ENCODE results near the gene ASPHD2.

DNA sequence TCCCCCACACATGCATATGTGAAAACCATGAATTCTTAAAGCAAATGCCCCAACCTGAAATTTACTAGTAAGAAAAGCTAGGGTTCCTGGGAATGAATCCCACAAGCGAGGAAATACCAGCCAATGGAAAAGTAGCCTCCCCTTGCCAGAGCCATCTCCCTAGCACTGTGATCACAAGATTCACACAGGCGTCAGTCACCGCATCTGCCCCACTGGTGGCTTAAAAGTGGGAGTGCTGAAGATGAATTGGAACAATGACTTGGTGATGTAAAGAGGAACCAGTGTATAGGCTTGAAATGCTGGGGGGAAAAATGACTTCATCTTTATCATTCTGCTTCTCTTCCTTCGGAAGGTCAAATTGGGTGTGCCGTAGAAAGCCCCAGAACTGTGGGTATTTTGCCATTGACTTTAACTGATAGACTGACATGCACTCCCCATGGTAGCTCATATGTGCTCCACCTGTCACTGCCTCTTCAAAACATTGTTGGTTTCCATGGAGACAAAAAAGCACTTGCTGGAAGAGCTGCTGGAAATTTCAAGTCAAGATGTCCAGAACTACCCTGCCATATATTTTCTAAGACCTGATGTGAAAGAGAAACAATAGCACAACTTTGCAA is 19.2 kb upstream of the ASPHD2 start:
- TF ChIP-seq POLR2A (IDR thresholded peaks at IDR 0.05) (no peak), POLR2AphosphoS5 (IDR thresholded peaks at IDR 0.05) (no peak), EP300 (IDR thresholded peaks at IDR 0.05) (no peak)
- TF ChIP-seq, protein P1, sequence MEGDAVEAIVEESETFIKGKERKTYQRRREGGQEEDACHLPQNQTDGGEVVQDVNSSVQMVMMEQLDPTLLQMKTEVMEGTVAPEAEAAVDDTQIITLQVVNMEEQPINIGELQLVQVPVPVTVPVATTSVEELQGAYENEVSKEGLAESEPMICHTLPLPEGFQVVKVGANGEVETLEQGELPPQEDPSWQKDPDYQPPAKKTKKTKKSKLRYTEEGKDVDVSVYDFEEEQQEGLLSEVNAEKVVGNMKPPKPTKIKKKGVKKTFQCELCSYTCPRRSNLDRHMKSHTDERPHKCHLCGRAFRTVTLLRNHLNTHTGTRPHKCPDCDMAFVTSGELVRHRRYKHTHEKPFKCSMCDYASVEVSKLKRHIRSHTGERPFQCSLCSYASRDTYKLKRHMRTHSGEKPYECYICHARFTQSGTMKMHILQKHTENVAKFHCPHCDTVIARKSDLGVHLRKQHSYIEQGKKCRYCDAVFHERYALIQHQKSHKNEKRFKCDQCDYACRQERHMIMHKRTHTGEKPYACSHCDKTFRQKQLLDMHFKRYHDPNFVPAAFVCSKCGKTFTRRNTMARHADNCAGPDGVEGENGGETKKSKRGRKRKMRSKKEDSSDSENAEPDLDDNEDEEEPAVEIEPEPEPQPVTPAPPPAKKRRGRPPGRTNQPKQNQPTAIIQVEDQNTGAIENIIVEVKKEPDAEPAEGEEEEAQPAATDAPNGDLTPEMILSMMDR (IDR thresholded peaks at IDR 0.05), result no peak
